GM18907 (cell line): ENCODE data around the gene PTGDR.

ENCODE experiments used
- ATAC-seq: cut with Tn5 transposase; IDR thresholded peaks from one replicate; pipeline ENCODE4 v1.9.1; 2021; ENCODE audit warnings: mild to moderate bottlenecking, moderate library complexity; ENCODE audit not compliant: unreplicated experiment

The PTGDR gene

GRCh38 chr14:52267501-52268278 lies at the start of gene PTGDR:
Gene PTGDR, plus strand, starts transcription at chr14:52267698. Its CDS starts 117 bp downstream, at chr14:52267815.
- ATAC-seq = no peak

DNA sequence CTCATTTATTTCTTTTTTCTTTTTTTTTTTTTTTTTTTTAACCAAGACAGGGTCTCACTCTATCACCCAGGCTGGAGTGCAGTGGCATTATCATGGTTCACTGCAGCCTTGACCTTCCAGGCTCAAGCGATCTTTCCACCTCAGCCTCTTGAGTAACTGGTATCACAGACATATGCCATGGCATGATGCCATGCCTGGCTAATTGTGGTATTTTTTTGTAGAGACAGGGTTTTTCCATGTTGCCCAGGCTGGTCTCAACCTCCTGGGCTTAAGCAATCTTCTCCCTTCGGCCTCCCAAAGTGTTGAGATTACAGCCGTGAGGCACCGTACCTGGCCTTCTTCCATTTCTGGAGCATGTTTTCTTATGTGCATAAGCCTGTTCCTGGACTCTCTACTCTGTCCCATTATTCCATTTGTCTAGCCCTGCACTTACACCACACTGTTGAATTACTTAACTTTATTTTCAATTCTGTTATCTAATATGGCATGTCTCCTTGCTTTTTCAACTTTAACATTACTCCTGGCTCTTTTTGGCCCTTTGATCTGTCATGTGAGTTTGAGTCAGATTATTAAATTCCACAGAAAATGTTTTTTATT lies 47.9 kb upstream of the PTGDR start:
- ATAC-seq = no peak

DNA sequence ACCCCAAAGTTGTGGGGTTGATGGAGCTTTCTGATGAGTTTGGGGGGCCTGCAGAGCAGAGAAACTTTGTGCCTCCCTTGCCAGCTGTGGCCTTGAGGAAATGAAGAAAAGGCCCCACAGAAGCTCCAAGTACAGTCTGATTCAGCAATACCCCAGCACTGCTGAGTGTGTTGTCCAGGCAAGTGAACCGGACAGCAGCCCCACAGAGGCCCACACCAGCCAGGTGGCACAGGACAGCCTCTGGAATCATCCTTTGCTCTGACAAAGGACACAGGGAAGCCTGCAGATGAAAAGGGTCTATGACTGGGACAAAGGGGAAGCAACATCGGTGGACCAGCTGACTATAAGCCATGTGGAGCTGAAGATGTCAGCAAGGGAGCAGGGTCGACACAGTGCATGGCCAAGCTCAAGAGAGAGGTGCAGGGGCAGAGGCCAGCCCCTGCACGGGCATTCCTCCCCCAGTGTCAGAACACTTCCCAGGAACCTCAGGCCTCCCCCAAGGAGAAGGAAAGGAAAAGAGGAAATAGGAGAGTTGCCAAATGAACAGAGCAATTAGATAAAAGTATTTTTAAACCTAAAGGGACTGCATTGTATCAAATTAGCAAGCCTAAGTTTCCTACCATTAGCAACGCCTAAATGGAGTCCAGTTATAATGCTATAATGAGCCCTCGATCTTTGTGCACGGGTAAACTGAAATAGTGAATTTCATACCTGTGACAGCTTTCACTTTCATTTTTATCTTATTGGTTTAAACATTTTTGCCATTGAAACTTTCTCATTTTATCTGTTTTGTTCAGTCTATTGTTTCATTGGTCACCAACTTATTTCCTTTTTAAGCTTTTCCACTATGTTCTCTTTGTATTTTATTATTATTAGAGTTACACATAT lies 46.3 kb upstream of the PTGDR start:
- no peak for ATAC-seq

DNA sequence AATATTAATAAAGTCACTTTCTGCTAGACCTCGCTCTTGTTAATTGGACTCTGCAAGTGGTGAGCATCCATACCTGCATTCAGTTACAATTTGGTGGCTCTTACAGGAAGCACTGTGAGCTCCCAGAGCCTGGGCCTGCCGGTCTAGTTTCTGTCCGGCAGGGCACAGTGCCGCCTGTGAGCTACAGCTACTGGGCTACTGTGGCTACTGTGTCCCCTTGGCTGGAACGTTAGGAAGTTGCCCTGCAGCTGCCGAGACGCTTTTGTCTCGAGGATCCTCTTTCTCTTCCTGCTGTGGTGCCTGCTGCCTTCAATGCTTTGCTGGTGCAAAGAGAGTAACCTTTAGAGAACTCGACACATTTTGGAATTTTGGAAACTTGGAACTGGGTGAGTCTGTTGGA lies 44.6 kb upstream of the PTGDR start:
- ATAC-seq = no peak

DNA sequence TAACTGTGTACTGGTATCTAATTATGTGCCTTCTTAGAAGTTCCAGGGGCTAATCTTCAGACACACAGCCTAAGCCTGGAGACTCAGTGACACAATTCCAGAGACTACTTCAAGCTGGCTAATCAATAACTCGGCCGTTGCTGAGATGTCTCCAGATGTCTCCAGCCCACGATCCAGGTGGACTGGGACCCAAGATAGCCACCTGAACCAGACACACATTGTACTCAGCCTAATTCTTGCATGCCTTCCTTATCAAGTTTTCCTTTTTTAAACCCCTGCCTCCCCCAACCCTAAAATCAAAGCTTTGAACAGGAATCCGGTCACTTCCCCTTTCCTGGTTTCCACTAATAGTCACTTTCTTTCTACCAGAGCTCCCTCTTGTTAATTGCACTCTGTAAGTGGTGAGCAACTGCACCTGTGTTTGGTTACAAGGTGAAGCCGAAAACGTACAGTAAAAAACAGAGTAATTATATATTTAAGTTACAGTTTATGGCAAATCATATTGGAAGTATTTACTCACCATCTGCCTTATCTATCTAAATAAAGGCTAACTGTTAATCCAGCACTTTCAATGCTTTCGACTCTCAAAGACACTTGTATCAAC lies 39.8 kb upstream of the PTGDR start:
- ATAC-seq = no peak

- ATAC-seq = no peak
These were observed 33.8 kb upstream of the PTGDR start for GRCh38 chr14:52233693-52234092.

DNA sequence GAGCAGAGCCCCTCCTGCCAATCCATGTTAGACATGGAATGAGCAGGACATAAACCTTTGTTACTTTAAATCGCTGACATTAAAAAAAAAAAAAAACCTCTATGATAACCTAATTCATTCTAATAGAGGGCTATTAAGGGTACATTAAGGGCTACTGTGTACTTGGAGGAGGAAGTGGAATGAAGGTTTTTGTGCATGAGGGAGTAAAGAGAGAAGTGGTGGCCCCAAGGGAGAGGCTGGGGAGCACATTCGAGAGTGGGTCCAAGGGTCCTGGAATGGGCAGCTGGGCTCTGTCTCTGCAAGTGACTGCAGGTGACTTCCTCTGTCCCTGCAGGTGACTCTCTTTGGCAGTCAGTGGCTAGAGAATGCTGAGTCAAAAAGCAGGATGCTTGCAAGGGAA lies 32.1 kb upstream of the PTGDR start:
- ATAC-seq = no peak

DNA sequence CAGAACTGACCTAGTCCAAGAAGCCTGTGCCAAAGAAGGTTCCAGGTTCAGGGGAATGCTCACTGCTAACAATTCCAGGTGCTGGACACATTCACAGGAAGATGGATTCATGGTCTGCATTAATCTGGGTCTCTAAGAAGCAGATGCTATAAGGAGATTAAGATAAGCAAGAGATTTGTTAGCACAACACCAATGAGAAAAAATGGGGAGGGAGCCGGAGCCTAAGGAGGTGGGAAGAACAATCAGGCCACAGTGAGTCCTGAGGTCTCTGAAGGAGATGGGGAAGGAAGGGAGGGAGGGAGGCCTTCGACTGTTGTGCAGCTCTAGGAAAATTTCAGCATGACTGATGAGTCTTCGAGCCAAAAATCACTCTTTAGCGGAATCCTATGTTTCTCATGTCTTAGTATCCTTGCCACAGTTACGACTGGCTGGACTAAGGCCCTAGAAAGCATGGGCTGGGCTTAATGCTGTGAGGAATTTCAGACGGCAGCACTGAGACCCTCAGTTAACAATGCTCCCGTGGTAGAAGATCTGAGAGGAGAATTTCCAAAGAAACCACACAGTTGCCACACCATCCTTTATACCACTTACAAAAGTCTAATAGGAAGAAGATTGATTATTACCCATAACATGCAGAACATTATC lies 31.5 kb upstream of the PTGDR start:
- no peak for ATAC-seq

DNA sequence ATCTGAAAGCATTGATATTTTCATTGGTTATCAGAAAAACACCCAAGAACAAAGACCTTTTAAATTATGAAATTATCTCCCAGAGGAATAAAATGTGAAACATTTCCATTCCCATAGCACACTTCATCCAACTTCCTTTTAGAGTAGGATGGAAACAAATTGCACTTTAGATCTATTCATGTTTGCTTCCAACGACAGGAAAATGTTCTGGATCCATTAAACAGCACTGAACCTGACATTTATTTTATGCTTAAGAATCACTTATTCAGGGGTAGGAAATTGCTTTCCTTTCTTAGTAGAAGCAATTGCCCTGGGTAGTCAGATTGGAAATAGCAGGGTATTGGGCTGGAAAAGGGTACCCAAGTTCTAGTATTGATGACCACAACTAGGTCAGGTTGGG lies 28.8 kb upstream of the PTGDR start:
- ATAC-seq = no peak

- no peak for ATAC-seq
These were observed 26.9 kb upstream of the PTGDR start for GRCh38 chr14:52240623-52241022.

DNA sequence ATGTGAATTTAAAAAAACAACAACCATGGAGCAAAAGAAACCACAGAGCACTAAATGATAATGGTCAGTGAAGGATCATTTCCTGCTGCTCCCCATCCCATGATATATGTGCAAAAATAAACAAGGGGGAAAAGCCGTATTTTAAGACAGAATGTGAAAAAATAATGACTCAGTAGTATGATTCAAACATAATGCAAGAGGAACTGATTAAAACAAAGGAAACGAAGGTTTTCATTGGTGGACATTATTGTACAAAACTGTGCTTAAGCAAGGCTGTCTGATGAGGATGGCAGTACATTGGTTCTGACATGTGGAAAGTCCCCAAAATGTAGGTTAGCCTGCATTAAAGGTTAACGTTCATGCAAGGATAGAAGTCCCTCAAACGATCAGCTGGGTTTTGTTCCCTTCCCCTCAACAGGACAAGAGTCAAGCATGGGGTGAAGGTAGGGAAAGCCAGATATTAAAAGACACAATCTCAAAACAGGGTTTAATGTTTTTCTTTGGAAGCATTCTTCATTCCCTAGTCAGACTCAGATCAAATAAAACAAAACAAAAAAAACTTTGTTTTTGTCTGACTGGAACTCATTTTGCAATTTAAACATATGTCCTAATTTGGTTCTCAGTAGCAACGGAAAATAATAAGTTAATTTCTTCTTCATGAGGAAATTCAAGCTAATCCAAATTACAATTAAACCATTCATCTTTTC lies 26.3 kb upstream of the PTGDR start:
- ATAC-seq = no peak

- peak; percentile 76 for ATAC-seq
These were observed 23.2 kb upstream of the PTGDR start for GRCh38 chr14:52244328-52244727.

- peak; percentile 59 for ATAC-seq
These were observed 22.5 kb upstream of the PTGDR start for GRCh38 chr14:52244997-52245396.

GRCh38 chr14:52248057-52248456 lies 19.4 kb upstream of the PTGDR start:
- no peak for ATAC-seq

DNA sequence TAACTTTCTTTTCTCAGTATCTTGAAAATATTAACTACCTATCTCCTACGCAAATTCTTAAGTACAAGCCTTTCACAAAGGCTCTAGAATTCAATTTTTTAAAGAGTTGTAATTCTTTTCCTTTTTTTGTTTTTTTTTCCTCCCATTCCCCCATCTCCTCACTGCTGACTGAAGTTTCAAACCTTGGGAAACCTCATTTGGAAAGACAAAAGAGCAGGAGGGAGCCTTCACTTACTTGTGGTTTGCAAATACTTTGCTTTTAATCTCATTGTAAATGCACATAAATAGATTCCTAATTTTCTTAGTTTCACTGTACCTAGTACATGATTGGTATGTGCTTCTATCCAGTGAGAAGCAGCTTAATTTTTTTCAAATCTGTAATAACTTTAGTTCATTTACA lies 15.8 kb upstream of the PTGDR start:
- no peak for ATAC-seq

- ATAC-seq = no peak
These were observed 14.0 kb upstream of the PTGDR start for GRCh38 chr14:52253503-52253902.

DNA sequence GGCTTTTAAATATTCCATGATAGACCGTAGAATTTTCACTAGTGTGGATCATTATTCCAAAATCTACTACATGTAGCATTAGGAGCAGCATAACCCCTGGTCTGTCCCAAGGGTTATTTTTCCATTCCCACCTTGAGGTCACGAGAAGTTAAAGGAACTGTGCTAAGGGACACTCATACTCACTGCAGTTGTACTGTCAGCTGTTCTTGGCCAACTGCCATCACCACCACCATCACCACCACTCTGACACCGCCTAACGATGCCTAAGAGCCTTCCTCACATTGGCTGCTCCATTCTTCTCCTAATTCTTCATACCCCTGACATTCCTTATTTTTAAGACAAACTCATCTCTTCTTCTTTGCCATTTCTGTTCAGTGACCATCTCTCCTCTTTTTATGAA lies 13.4 kb upstream of the PTGDR start:
- ATAC-seq = no peak

GRCh38 chr14:52258783-52259182 lies 8.7 kb upstream of the PTGDR start:
- ATAC-seq = no peak

DNA sequence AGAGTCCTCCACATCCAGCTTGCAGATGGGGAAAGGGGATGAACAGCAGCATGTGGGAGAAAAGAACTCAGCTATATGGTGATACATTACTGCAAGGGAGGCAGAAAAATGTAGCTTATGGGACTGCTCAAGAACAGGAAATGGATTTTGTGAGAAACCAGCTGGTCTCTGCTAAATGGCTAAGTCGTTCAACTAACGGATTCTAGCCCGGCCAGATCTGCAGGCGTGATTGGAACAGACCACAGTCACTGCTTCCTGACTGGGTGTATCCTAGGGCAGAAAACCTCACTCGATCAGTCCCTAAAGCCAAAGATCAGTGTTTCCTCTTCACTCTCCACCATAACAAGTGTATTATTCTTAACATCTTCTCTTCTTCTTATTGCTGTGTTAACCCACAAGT lies 8.1 kb upstream of the PTGDR start:
- ATAC-seq = no peak

- no peak for ATAC-seq
These were observed 4.9 kb upstream of the PTGDR start for GRCh38 chr14:52262600-52262999.
